HG02973 (cell line): ENCODE data around the gene ASXL2.

ENCODE experiments used
- ATAC-seq: cut with Tn5 transposase; IDR thresholded peaks from one replicate; pipeline ENCODE4 v1.9.1; 2021; ENCODE audit warnings: moderate library complexity; ENCODE audit not compliant: unreplicated experiment

ASXL2 gene

GRCh38 chr2:25698752-25699151 is 179.5 kb downstream of the ASXL2 start:
- no peak for ATAC-seq

GRCh38 chr2:25697559-25698341 is 180.5 kb downstream of the ASXL2 start:
- no peak for ATAC-seq

GRCh38 chr2:25692737-25693445 is 185.4 kb downstream of the ASXL2 start:
- no peak for ATAC-seq

GRCh38 chr2:25692143-25692542 is 186.1 kb downstream of the ASXL2 start:
- ATAC-seq: no peak

- no peak for ATAC-seq
These were observed 188.2 kb downstream of the ASXL2 start for GRCh38 chr2:25690058-25690457.

GRCh38 chr2:25688236-25688635 is 190.1 kb downstream of the ASXL2 start:
- no peak for ATAC-seq

GRCh38 chr2:25685741-25686140 is 192.5 kb downstream of the ASXL2 start:
- no peak for ATAC-seq

GRCh38 chr2:25684577-25685473 is 193.5 kb downstream of the ASXL2 start:
- no peak for ATAC-seq
